CD14-positive monocyte (primary cell): ENCODE data around the gene SIGLEC10. TPM values are rescaled to one million over a fixed set of nuclear protein-coding genes. Genes with fewer than 3 reads are reported as not detected.

Source experiments
- DNase-seq, 3 donors: peaks; one replicate each; pipeline ENCODE4 v3.0.0-alpha.2; 2011 to 2022
- H2AFZ ChIP-seq: 2 replicates; pipeline ENCODE4 v1.6.0; 2012; ENCODE audit warnings: mild to moderate bottlenecking, low read depth, low read length, inconsistent platforms; ENCODE audit not compliant: insufficient read depth, poor library complexity, severe bottlenecking
- H3K27ac ChIP-seq, 2 donors: 1 replicate in 1 of 2; 2 replicates in 1 of 2; pipeline ENCODE4 v1.5.1; 2012 to 2013; ENCODE audit warnings: low read length in 2 of 2, control low read depth in 1 of 2, inconsistent platforms in 1 of 2, low read depth in 1 of 2, mild to moderate bottlenecking in 1 of 2
- H3K27me3 ChIP-seq, 2 donors: one replicate each; pipeline versions ENCODE4 v1.6.0 to v1.6.1; 2011 to 2013; ENCODE audit warnings: low read length in 2 of 2; ENCODE audit not compliant: control insufficient read depth in 2 of 2, insufficient read depth in 2 of 2
- H3K36me3 ChIP-seq, 2 donors: replicated peaks in 1 of 2; 1 replicate in 1 of 2; 2 replicates in 1 of 2; pipeline versions ENCODE4 v1.5.1 to v1.6.1; 2012 to 2013; ENCODE audit warnings: low read length in 2 of 2, control low read depth in 1 of 2, inconsistent platforms in 1 of 2, mild to moderate bottlenecking in 1 of 2; ENCODE audit not compliant: insufficient read depth in 2 of 2, control insufficient read depth in 1 of 2
- H3K4me1 ChIP-seq, 2 donors: 1 replicate in 1 of 2; 2 replicates in 1 of 2; pipeline versions ENCODE4 v1.5.1 to v1.6.1; 2012 to 2013; ENCODE audit warnings: low read length in 2 of 2, control low read depth in 1 of 2, inconsistent platforms in 1 of 2, mild to moderate bottlenecking in 1 of 2, moderate library complexity in 1 of 2; ENCODE audit not compliant: insufficient read depth in 2 of 2, control insufficient read depth in 1 of 2
- H3K4me2 ChIP-seq: replicated peaks from 2 replicates; pipeline ENCODE3; 2012; ENCODE audit warnings: low read length, moderate library complexity, mild to moderate bottlenecking; ENCODE audit not compliant: poor library complexity, severe bottlenecking; ENCODE audit errors: extremely low read depth
- H3K4me3 ChIP-seq, 3 experiments: fragments of 200-600 bp in 1 of 3; sonication (generic) in 1 of 3; replicated peaks in 1 of 3; 1 replicate in 2 of 3; 2 replicates in 1 of 3; pipeline ENCODE4 v1.5.1; 2011 to 2013; ENCODE audit warnings: low read length in 3 of 3, mild to moderate bottlenecking in 3 of 3, control low read depth in 2 of 3, low read depth in 2 of 3, inconsistent platforms in 1 of 3, moderate library complexity in 1 of 3
- H3K79me2 ChIP-seq: 2 replicates; pipeline ENCODE4 v1.6.0; 2012; ENCODE audit warnings: mild to moderate bottlenecking, control low read depth, inconsistent platforms, low read length, moderate library complexity; ENCODE audit not compliant: insufficient read depth
- H3K9ac ChIP-seq: 2 replicates; pipeline ENCODE4 v1.6.0; 2017; ENCODE audit warnings: low read length, mild to moderate bottlenecking; ENCODE audit not compliant: insufficient read depth, poor library complexity, severe bottlenecking
- H3K9me3 ChIP-seq, 2 donors: replicated peaks in 1 of 2; 1 replicate in 1 of 2; 2 replicates in 1 of 2; pipeline versions ENCODE4 v1.5.1 to v1.6.1; 2012 to 2013; ENCODE audit warnings: low read length in 2 of 2, control low read depth in 1 of 2; ENCODE audit not compliant: control insufficient read depth in 1 of 2, insufficient read depth in 1 of 2
- H4K20me1 ChIP-seq: 2 replicates; pipeline ENCODE4 v1.6.0; 2012; ENCODE audit warnings: mild to moderate bottlenecking, low read length, control low read depth, moderate library complexity; ENCODE audit not compliant: insufficient read depth
- H3K27ac Mint-ChIP-seq, 7 donors: one replicate each; pipeline ENCODE4 v1.8.0; 2020; ENCODE audit warnings: mild to moderate bottlenecking in 7 of 7, mixed read lengths in 7 of 7, moderate library complexity in 6 of 7, inconsistent platforms in 2 of 7
- H3K27me3 Mint-ChIP-seq, 3 donors: one replicate each; pipeline ENCODE4 v1.8.0; 2021 to 2022; ENCODE audit warnings: low read depth in 3 of 3, mild to moderate bottlenecking in 3 of 3, mixed read lengths in 3 of 3, moderate library complexity in 3 of 3, inconsistent platforms in 1 of 3
- H3K36me3 Mint-ChIP-seq, 2 donors: one replicate each; pipeline ENCODE4 v1.8.0; 2020; ENCODE audit warnings: mixed read lengths in 2 of 2, inconsistent platforms in 1 of 2, mild to moderate bottlenecking in 1 of 2
- H3K4me1 Mint-ChIP-seq: one replicate; pipeline ENCODE4 v1.8.0; 2020; ENCODE audit warnings: mild to moderate bottlenecking, mixed read lengths
- H3K4me3 Mint-ChIP-seq, 2 donors: one replicate each; pipeline ENCODE4 v1.8.0; 2020; ENCODE audit warnings: mild to moderate bottlenecking in 2 of 2, mixed read lengths in 2 of 2, moderate library complexity in 1 of 2
- H3K9me3 Mint-ChIP-seq, 7 donors: one replicate each; pipeline ENCODE4 v1.8.0; 2020 to 2022; ENCODE audit warnings: mixed read lengths in 7 of 7, mild to moderate bottlenecking in 6 of 7, moderate library complexity in 6 of 7, inconsistent platforms in 2 of 7
- CTCF ChIP-seq: fragments of 200-600 bp; IDR thresholded peaks from one replicate; pipeline ENCODE4 v1.8.0; 2022; ENCODE audit warnings: antibody characterized with exemption, mild to moderate bottlenecking
- WGBS: methylation state at CpG from one replicate; pipeline ENCODE4 v1.1.5; 2013; ENCODE audit warnings: missing lambda C conversion rate; ENCODE audit not compliant: insufficient coverage; 5-methylcytosine and 5-hydroxymethylcytosine counted together
- intact Hi-C, 2 donors: fragments of 100-400 bp; cut with micrococcal nuclease; formaldehyde crosslinking; loops; one replicate each; pipeline versions ENCODE4 v1.15.0 to v1.15.1; 2023
- polyA plus RNA-seq, 3 donors: library from polyadenylated mRNA; depleted of rRNA in 1 of 3; unstranded in 2 of 3; stranded (reverse) in 1 of 3; fragments of 300-500 nt in 2 of 3; fragments of >200 nt in 1 of 3; fragmentation: Illumina TruSeq in 2 of 3; gene quantifications; 1 replicate in 2 of 3; 2 replicates in 1 of 3; pipeline ENCODE4 v1.2.3, GENCODE V29; 2012 to 2021

The SIGLEC10 gene
- polyA plus RNA-seq, 3 donors, result 16.6 to 114 (median 64.9) TPM

- no peak overlapping the region for H3K4me3 Mint-ChIP-seq
- peaks cover 43% of the 10 kb centered on the region for H3K4me1 Mint-ChIP-seq
- no peak overlapping the region for H3K4me2 ChIP-seq
- H3K4me1 ChIP-seq, result peaks cover 35 to 43% of the 10 kb centered on the region in 2 donors
- no peak overlapping the region for H3K27ac Mint-ChIP-seq
- intact Hi-C loops, result no loop called here
- H3K79me2 ChIP-seq, result no peaks in the 10 kb centered on the region
- H3K27me3 Mint-ChIP-seq, result peaks cover 3 to 11% (median 8%) of the 10 kb centered on the region in 3 donors
- no peaks in the 10 kb centered on the region for H3K36me3 ChIP-seq
- peaks cover 0 to 2% (median 0%) of the 10 kb centered on the region in 7 donors for H3K9me3 Mint-ChIP-seq
- H3K4me3 ChIP-seq, result no peak overlapping the region
- no peak for DNase-seq
- no peaks in the 10 kb centered on the region for H3K27me3 ChIP-seq
- 80% methylated on average over 10 of the region's 14 CpGs for WGBS
- H4K20me1 ChIP-seq, result no peaks in the 10 kb centered on the region
- no peak overlapping the region for H2AFZ ChIP-seq
- no peak overlapping the region for H3K27ac ChIP-seq
- H3K9ac ChIP-seq, result no peak overlapping the region
- no peaks in the 10 kb centered on the region for H3K36me3 Mint-ChIP-seq
- H3K9me3 ChIP-seq, result no peaks in the 10 kb centered on the region
- TF ChIP-seq CTCF, result no peak
Measured at GRCh38 chr19:51458899-51459505, 41.6 kb upstream of the SIGLEC10 start.

GRCh38 chr19:51458051-51458645, 40.7 kb upstream of the SIGLEC10 start, which contains the start of gene SIGLEC8:
Gene SIGLEC8, minus strand, starts transcription at chr19:51458454. Its CDS starts 67 bp downstream, at chr19:51458387.
- peak within 1 kb of the TSS in 2 of 7 donors; percentile 58 to 76 for H3K27ac Mint-ChIP-seq

More at GRCh38 chr19:51458051-51458645, 40.7 kb upstream of the SIGLEC10 start, which contains the start of gene SIGLEC8:
- no peaks in the 10 kb centered on the region for H3K27me3 ChIP-seq
- H3K9ac ChIP-seq, result no peak within 1 kb of the TSS
- no peak for DNase-seq
- H3K4me1 ChIP-seq, result peaks cover 31 to 38% of the 10 kb centered on the region in 2 donors
- H3K36me3 ChIP-seq, result no peaks in the 10 kb centered on the region
- H3K9me3 ChIP-seq, result no peaks in the 10 kb centered on the region
- no peak within 1 kb of the TSS for H3K27ac ChIP-seq
- H3K9me3 Mint-ChIP-seq, result peaks cover 0 to 2% (median 0%) of the 10 kb centered on the region in 7 donors
- WGBS, result 100% methylated on average over 1 of the region's 10 CpGs
- no peaks in the 10 kb centered on the region for H4K20me1 ChIP-seq
- H3K27me3 Mint-ChIP-seq, result peaks cover 3 to 8% (median 6%) of the 10 kb centered on the region in 3 donors
- no peaks in the 10 kb centered on the region for H3K79me2 ChIP-seq
- H3K4me2 ChIP-seq, result no peak within 1 kb of the TSS
- no peak within 1 kb of the TSS for H3K4me3 Mint-ChIP-seq
- peaks cover 38% of the 10 kb centered on the region for H3K4me1 Mint-ChIP-seq
- H3K36me3 Mint-ChIP-seq, result no peaks in the 10 kb centered on the region
- intact Hi-C loops, result no loop called here
- TF ChIP-seq CTCF, result no peak
- H2AFZ ChIP-seq, result no peak within 1 kb of the TSS
- no peak within 1 kb of the TSS for H3K4me3 ChIP-seq
